ENCODE results near the gene POLK.
"Not testable (repeated sequence)": the region's sequence is repeated elsewhere in the genome, so short reads cannot be mapped to it uniquely, and the experiment has no call there.

Gene POLK

GRCh38 chr5:75511435-75512382 is at the start of gene POLK, which contains the start of gene CERT1:
Gene POLK (plus strand): TSS chr5:75511891.
Gene CERT1 (minus strand): TSS chr5:75511629. CDS start chr5:75511207, 422 bp downstream.
- peak; percentile 100 for DNase-seq (ENCODE audit: low spot score)

GRCh38 chr5:75463726-75464125 is 48.0 kb upstream of the POLK start:
- no peak for DNase-seq (ENCODE audit: low spot score)

GRCh38 chr5:75465480-75465879 is 46.2 kb upstream of the POLK start:
- peak; percentile 6 for DNase-seq (ENCODE audit: low spot score)

- DNase-seq (ENCODE audit: low spot score) = no peak
These were observed 45.5 kb upstream of the POLK start for GRCh38 chr5:75466006-75466716.

- DNase-seq (ENCODE audit: low spot score) = no peak
These were observed 43.1 kb upstream of the POLK start for GRCh38 chr5:75468593-75468992.

GRCh38 chr5:75469017-75469416 is 42.7 kb upstream of the POLK start:
- no peak for DNase-seq (ENCODE audit: low spot score)

GRCh38 chr5:75471193-75471592 is 40.5 kb upstream of the POLK start:
- no peak for DNase-seq (ENCODE audit: low spot score)

GRCh38 chr5:75472973-75473372 is 38.7 kb upstream of the POLK start:
- DNase-seq (ENCODE audit: low spot score) = no peak

GRCh38 chr5:75473463-75473862 is 38.2 kb upstream of the POLK start:
- no peak for DNase-seq (ENCODE audit: low spot score)

- DNase-seq (ENCODE audit: low spot score) = no peak
These were observed 36.3 kb upstream of the POLK start for GRCh38 chr5:75475364-75475763.

GRCh38 chr5:75481024-75481423 is 30.7 kb upstream of the POLK start:
- DNase-seq (ENCODE audit: low spot score) = no peak

- DNase-seq (ENCODE audit: low spot score) = no peak
These were observed 29.2 kb upstream of the POLK start for GRCh38 chr5:75482482-75482881.

GRCh38 chr5:75484605-75485004 is 27.1 kb upstream of the POLK start:
- no peak for DNase-seq (ENCODE audit: low spot score)

GRCh38 chr5:75489847-75490246 is 21.8 kb upstream of the POLK start:
- not testable (repeated sequence) for DNase-seq (ENCODE audit: low spot score)

GRCh38 chr5:75491621-75492020 is 20.1 kb upstream of the POLK start:
- no peak for DNase-seq (ENCODE audit: low spot score)

- no peak for DNase-seq (ENCODE audit: low spot score)
These were observed 15.7 kb upstream of the POLK start for GRCh38 chr5:75496026-75496425.

- no peak for DNase-seq (ENCODE audit: low spot score)
These were observed 13.4 kb upstream of the POLK start for GRCh38 chr5:75498208-75498777.

- DNase-seq (ENCODE audit: low spot score) = not testable (repeated sequence)
These were observed 12.8 kb upstream of the POLK start for GRCh38 chr5:75498875-75499274.

GRCh38 chr5:75505112-75505511 is 6.6 kb upstream of the POLK start:
- DNase-seq (ENCODE audit: low spot score) = not testable (repeated sequence)

- DNase-seq (ENCODE audit: low spot score) = no peak
These were observed 3.9 kb upstream of the POLK start for GRCh38 chr5:75507841-75508240.

GRCh38 chr5:75509546-75509945 is 2.1 kb upstream of the POLK start:
- DNase-seq (ENCODE audit: low spot score) = no peak

GRCh38 chr5:75509956-75510355 is 1.7 kb upstream of the POLK start:
- DNase-seq (ENCODE audit: low spot score) = peak; percentile 31

GRCh38 chr5:75510417-75510835 is 1.3 kb upstream of the POLK start:
- DNase-seq (ENCODE audit: low spot score) = no peak
